SK-N-SH (cell line): ENCODE measurements around the gene FAM234A. TPM values are rescaled to one million over a fixed set of nuclear protein-coding genes. Genes with fewer than 3 reads are reported as not detected.

ENCODE experiments used
- polyA plus RNA-seq, 3 experiments: library from polyadenylated mRNA; depleted of rRNA; stranded (reverse); fragments of >200 nt; gene quantifications; 2 replicates each; pipeline ENCODE4 v1.2.3, GENCODE V29; 2012

The FAM234A gene
- polyA plus RNA-seq, 1 of the 3 experiments (the other 2 are of a cell fraction) = 126 TPM

Other genes with a start within 250 kb of the FAM234A start
- gene POLR3K, start 181.2 kb upstream of the FAM234A start, polyA plus RNA-seq (2012; rRNA removed) = 43.0 and 54.5 TPM in 2 replicates
- 61.9 and 73.4 TPM in 2 replicates for gene SNRNP25, start 181.0 kb upstream of the FAM234A start, polyA plus RNA-seq (2012; rRNA removed)
- 49.1 and 54.1 TPM in 2 replicates for gene RHBDF1, start 162.2 kb upstream of the FAM234A start, polyA plus RNA-seq (2012; rRNA removed)
- 93.3 and 98.3 TPM in 2 replicates for gene MPG, start 156.6 kb upstream of the FAM234A start, polyA plus RNA-seq (2012; rRNA removed)
- 6.7 and 22.2 TPM in 2 replicates for gene NPRL3, start 96.1 kb upstream of the FAM234A start, polyA plus RNA-seq (2012; rRNA removed)
- not detected in 2 replicates for gene HBZ, start 82.2 kb upstream of the FAM234A start, polyA plus RNA-seq (2012; rRNA removed)
- gene HBM, start 68.8 kb upstream of the FAM234A start, polyA plus RNA-seq (2012; rRNA removed) = not detected in 2 replicates
- gene HBA2, start 61.9 kb upstream of the FAM234A start, polyA plus RNA-seq (2012; rRNA removed) = not detected in 2 replicates
- gene HBA1, start 58.1 kb upstream of the FAM234A start, polyA plus RNA-seq (2012; rRNA removed) = not detected in 2 replicates
- 2.7 and 5.2 TPM in 2 replicates for gene HBQ1, start 54.4 kb upstream of the FAM234A start, polyA plus RNA-seq (2012; rRNA removed)
- 97.7 and 105 TPM in 2 replicates for gene LUC7L, start 5.4 kb upstream of the FAM234A start, polyA plus RNA-seq (2012; rRNA removed)
- 9.8 and 10.0 TPM in 2 replicates for gene RGS11, start 41.1 kb downstream of the FAM234A start, polyA plus RNA-seq (2012; rRNA removed)
- 4.8 and 4.9 TPM in 2 replicates for gene ARHGDIG, start 45.8 kb downstream of the FAM234A start, polyA plus RNA-seq (2012; rRNA removed)
- 1.7 and 2.5 TPM in 2 replicates for gene PDIA2, start 48.3 kb downstream of the FAM234A start, polyA plus RNA-seq (2012; rRNA removed)
- gene AXIN1, start 117.9 kb downstream of the FAM234A start, polyA plus RNA-seq (2012; rRNA removed) = 12.5 and 19.9 TPM in 2 replicates
- 266 and 320 TPM in 2 replicates for gene MRPL28, start 135.7 kb downstream of the FAM234A start, polyA plus RNA-seq (2012; rRNA removed)
- 133 and 166 TPM in 2 replicates for gene PGAP6, start 147.2 kb downstream of the FAM234A start, polyA plus RNA-seq (2012; rRNA removed)
- gene NME4, start 162.4 kb downstream of the FAM234A start, polyA plus RNA-seq (2012; rRNA removed) = 417 and 509 TPM in 2 replicates
- gene DECR2, start 167.1 kb downstream of the FAM234A start, polyA plus RNA-seq (2012; rRNA removed) = 53.0 and 56.6 TPM in 2 replicates
- 20.5 and 24.8 TPM in 2 replicates for gene RAB11FIP3, start 190.8 kb downstream of the FAM234A start, polyA plus RNA-seq (2012; rRNA removed)